VCaP (cell line): ENCODE results near the gene ZNF217.

Source experiments
- H3K27ac ChIP-seq: fragments of 450-650 bp; 2 replicates; pipeline ENCODE4 v1.5.1; 2017
- TF ChIP-seq, protein P1 (sequence below): fragments of 450-650 bp; conservative IDR thresholded peaks from 2 replicates; pipeline ENCODE4 v1.5.1; 2017; ENCODE audit warnings: mild to moderate bottlenecking, moderate library complexity

ZNF217 gene

DNA sequence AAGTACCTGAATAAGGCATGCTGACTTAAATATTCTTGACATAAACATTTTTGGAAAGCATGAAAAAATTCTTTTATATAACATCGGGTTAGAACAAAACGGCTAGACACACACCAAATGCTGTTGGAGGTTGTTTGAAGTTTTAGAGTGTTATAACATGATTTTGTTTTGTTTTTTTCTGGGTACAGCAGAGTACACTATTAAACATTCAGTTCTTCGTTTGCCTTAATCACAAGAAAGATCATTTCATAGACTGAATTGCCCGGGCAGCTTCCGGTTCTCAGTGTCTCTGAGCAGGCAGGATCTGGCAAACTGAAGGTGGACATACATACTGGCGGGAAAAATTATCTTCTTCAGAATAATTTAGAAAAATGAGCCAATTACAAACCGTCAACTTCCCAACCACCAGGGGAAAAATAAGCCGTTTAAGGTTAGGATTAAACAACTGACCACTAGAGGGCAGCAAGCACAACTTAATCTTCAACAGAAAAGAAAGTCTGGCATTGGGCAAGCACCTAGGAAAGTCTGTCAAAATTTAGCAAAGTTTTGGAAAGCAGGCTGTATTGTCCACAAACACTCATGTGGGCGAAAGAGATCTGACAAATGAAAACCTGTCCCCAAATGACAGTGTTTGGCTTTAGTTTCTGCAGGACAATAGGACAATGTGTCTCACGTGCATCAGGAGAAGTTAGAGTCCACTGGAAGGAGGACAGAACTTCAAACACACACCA is 15.0 kb downstream of the ZNF217 start:
- TF ChIP-seq, protein P1, sequence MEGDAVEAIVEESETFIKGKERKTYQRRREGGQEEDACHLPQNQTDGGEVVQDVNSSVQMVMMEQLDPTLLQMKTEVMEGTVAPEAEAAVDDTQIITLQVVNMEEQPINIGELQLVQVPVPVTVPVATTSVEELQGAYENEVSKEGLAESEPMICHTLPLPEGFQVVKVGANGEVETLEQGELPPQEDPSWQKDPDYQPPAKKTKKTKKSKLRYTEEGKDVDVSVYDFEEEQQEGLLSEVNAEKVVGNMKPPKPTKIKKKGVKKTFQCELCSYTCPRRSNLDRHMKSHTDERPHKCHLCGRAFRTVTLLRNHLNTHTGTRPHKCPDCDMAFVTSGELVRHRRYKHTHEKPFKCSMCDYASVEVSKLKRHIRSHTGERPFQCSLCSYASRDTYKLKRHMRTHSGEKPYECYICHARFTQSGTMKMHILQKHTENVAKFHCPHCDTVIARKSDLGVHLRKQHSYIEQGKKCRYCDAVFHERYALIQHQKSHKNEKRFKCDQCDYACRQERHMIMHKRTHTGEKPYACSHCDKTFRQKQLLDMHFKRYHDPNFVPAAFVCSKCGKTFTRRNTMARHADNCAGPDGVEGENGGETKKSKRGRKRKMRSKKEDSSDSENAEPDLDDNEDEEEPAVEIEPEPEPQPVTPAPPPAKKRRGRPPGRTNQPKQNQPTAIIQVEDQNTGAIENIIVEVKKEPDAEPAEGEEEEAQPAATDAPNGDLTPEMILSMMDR = peak; percentile 85
- H3K27ac ChIP-seq = peak overlapping the region; percentile 50

DNA sequence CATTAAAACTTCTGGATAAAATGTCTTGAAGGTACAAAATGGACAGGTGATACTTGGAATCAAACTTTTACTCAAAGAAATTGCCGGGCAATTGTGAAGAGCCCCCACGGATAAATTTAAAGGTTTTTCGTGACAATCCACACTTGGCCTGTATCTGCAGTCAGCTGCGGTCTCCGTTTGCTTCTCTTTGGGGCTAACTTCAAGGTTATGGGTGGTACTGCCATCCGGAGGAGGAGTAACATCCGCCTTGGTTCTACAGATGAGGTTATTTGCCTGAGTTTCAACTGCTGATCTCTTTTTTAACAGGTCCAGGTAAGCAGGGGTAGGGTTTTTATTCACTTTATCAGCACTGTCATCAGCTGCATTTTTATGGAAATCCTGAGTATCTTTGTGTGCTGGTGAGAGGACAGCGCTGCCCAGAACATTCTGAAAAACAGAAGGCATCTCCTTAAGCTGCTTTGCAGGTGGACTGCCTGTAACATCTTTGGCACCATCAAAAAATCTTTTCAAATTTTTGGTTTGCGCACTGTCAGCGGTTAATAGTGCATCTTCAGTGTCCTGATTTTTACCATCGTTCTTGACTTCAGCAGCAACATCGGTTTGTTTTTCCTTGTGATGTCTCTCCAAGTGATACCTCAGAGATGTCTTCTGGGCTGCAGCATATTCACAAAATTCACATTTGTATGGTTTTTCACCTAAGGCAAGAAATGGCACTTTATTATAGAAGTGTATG is 16.9 kb downstream of the ZNF217 start:
- TF ChIP-seq, protein P1 = no peak
- H3K27ac ChIP-seq = no peak overlapping the region

DNA sequence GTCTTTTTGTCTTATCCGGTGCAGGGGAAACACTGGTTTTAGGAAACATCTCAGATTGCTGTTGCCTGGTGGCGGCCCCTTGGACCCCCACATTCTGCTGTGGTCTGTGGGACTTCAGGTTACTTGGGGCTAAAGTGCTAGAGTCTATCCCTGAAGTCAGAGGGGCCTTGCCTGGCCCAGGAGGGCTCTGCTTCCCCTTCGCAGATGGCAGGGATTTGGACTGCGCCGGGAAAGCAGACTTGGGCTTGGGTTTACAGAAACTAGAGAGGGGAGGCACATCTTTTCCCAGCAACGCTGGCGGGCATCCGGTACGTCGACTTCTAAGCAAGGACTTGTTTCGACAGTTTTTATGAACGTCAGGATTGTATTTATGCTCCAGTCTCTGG is 17.5 kb downstream of the ZNF217 start:
- H3K27ac ChIP-seq = no peak overlapping the region
- TF ChIP-seq, protein P1 = no peak

DNA sequence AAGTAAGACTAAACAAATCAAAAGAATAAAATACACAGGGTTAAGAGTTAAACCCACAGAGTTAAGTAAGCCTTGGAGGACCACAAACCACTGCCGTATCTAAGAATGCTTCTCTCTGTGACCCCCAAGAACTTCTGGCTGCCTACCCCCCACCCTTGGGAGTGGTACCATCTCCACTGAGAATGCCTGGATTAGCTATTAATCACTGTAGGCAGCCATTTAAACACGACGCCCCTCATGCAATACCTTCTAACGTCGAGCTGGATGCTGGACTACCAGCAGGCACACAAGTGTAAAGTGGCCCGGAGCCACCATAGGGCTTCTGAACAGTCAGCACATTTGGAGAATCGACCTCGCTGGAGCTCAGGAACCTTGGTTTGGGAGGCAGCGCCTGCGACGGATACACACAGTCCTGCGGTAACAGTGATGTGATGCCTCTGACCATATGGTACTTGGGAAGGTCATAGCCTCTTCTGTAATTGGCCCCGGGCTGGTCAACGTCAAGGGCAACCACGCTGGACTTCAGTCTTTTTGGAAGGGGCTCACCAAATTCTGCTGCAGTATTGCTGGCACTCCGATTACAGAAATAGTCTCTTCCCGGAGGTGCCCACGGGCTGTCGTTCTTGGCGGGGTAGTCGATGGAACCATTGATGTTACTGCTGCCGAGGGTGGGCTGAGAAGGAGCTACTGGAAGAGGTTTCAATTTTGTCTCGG is 18.0 kb downstream of the ZNF217 start:
- no peak overlapping the region for H3K27ac ChIP-seq
- TF ChIP-seq, protein P1 = no peak

DNA sequence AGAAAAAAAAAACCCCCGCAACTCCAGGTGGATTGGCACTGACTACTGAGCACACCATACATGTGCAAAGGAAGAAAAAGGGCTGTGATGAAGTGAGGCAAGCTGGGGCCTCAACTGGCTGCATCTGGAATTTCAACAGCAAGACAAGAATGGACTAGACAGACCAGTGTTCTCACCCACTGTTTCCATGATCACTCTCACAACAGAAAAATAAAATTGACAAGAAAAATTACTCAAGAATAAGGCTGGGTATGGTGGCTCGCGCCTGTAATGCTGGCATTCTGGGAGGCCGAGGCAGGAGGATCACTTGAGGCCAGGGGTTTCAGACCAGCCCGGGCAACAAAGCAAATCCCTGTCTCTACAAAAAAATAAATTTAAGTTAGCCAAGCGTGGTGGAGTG is 18.8 kb downstream of the ZNF217 start:
- H3K27ac ChIP-seq = no peak overlapping the region
- TF ChIP-seq, protein P1 = no peak

DNA sequence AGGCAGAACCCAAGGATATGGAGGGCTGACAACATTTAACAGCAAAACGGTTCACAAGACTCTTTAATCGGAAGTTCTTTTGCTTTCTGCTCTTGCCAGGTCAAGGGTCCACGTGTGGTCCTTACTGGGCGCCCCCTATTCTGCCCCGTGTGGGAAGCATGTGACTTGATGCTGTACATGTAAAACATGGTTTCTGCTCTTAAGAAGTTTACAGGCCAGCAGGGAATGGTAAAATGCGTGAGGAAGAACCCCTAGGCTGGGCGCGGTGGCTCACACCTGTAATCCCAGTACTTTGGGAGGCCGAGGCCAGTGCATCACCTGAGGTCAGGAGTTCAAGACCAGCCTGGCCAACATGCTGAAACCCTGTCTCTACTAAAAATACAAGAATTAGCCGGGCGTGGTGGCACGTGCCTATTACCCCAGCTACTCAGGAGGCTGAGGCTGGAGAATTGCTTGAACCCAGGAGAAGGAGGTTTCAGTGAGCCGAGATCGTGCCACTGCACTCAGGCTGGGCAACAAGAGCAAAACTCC is 19.3 kb downstream of the ZNF217 start:
- no peak overlapping the region for H3K27ac ChIP-seq
- TF ChIP-seq, protein P1 = no peak

DNA sequence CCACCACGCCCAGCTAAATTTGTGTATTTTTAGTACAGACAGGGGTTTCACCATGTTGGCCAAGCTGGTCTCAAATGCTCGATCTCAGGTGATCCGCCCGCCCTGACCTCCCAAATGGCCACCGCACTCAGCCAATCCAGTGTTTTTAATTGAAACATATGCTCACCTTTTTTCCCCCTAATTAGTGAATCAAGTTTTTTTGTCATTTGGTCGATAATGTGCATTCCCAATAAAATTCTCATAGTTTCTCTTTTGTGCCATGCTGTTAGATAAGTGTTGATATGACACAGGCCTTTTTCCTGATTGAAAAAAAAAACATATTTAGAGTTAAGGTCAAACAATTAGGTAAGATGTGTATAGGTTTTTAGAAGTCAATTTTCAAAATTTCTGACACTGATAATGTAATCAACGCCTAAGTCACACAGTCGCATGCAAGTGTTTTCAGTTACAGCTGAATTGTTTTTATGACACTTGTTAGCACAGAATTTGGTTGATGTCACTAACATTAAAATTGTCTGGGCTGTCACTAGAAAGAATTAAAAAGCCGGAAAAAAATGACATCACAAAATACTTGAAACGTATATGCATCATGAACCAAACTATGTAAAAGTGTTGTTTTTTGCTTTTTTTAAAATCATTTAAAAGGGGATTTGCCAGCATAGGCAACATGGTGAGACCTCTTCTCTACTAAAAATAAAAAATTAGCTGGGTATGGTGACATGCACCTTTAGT is 21.9 kb downstream of the ZNF217 start:
- H3K27ac ChIP-seq = no peak overlapping the region
- TF ChIP-seq, protein P1 = no peak
